ENCODE data around the gene TMEM158. TPM values are rescaled to one million over a fixed set of nuclear protein-coding genes. Genes with fewer than 3 reads are reported as not detected.

Gene TMEM158
- total RNA-seq, 6 donors from 2014 or later, result 0.76 to 3.8 (median 1.7) TPM; not detected in 3

GRCh38 chr3:45244356-45244755 lies 18.3 kb upstream of the TMEM158 start:
- Histone ChIP-seq H3K27me3 (no peaks in the 10 kb centered on the region), H3K9me3 (no peaks in the 10 kb centered on the region), H3K4me1 (no peaks in the 10 kb centered on the region), H3K27ac (no peak overlapping the region), H3K4me3 (no peak overlapping the region), H3K36me3 (no peaks in the 10 kb centered on the region)
- DNase-seq (no peak), ATAC-seq (ENCODE audit: low FRiP score in 2 of 2) (no peak)
- 69 to 73% methylated on average over 6 of the region's 6 CpGs for WGBS, 2 donors
- no peak for TF ChIP-seq POLR2AphosphoS5 (IDR thresholded peaks at IDR 0.05)
- TF ChIP-seq POLR2A (IDR thresholded peaks at IDR 0.05), result no peak
- no peak for TF ChIP-seq EP300 (IDR thresholded peaks at IDR 0.05)
- TF ChIP-seq CTCF (IDR thresholded peaks at IDR 0.05), result no peak

- ATAC-seq (ENCODE audit: low FRiP score in 2 of 2), result no peak
- Histone ChIP-seq H3K9me3 (no peaks in the 10 kb centered on the region), H3K4me3 (no peak overlapping the region), H3K27me3 (no peaks in the 10 kb centered on the region), H3K36me3 (no peaks in the 10 kb centered on the region), H3K27ac (no peak overlapping the region), H3K4me1 (no peaks in the 10 kb centered on the region)
- DNase-seq, result no peak
- WGBS, 2 donors, result 34 to 48% methylated on average over 3 of the region's 3 CpGs
- TF ChIP-seq CTCF (IDR thresholded peaks at IDR 0.05) (no peak), POLR2AphosphoS5 (IDR thresholded peaks at IDR 0.05) (no peak), POLR2A (IDR thresholded peaks at IDR 0.05) (no peak), EP300 (IDR thresholded peaks at IDR 0.05) (no peak)
Observed at GRCh38 chr3:45241206-45241605, 15.1 kb upstream of the TMEM158 start.

- DNase-seq, result no peak
- no peaks in the 10 kb centered on the region for H3K9me3 ChIP-seq
- no peak for ATAC-seq (ENCODE audit: low FRiP score in 2 of 2)
- H3K4me1 ChIP-seq, result no peaks in the 10 kb centered on the region
- no peaks in the 10 kb centered on the region for H3K27me3 ChIP-seq
- H3K4me3 ChIP-seq, result no peak overlapping the region
- no peak overlapping the region for H3K27ac ChIP-seq
- 83 to 86% methylated on average over 2 to 4 of the region's 4 CpGs for WGBS, 2 donors
- H3K36me3 ChIP-seq, result no peaks in the 10 kb centered on the region
- TF ChIP-seq POLR2A (IDR thresholded peaks at IDR 0.05), result no peak
- no peak for TF ChIP-seq CTCF (IDR thresholded peaks at IDR 0.05)
- no peak for TF ChIP-seq EP300 (IDR thresholded peaks at IDR 0.05)
- no peak for TF ChIP-seq POLR2AphosphoS5 (IDR thresholded peaks at IDR 0.05)
Observed at GRCh38 chr3:45240292-45240691, 14.2 kb upstream of the TMEM158 start.

- H3K27ac ChIP-seq, result no peak overlapping the region
- H3K27me3 ChIP-seq, result no peaks in the 10 kb centered on the region
- no peak overlapping the region for H3K4me3 ChIP-seq
- H3K36me3 ChIP-seq, result no peaks in the 10 kb centered on the region
- 66 to 77% methylated on average over 4 of the region's 4 CpGs for WGBS, 2 donors
- TF ChIP-seq EP300 (IDR thresholded peaks at IDR 0.05) (no peak), CTCF (IDR thresholded peaks at IDR 0.05) (no peak), POLR2A (IDR thresholded peaks at IDR 0.05) (no peak), POLR2AphosphoS5 (IDR thresholded peaks at IDR 0.05) (no peak)
- ATAC-seq (ENCODE audit: low FRiP score in 2 of 2) (no peak), DNase-seq (no peak)
- no peaks in the 10 kb centered on the region for H3K9me3 ChIP-seq
- no peaks in the 10 kb centered on the region for H3K4me1 ChIP-seq
Observed at GRCh38 chr3:45239254-45239653, 13.2 kb upstream of the TMEM158 start.

GRCh38 chr3:45236964-45237363 lies 10.9 kb upstream of the TMEM158 start:
- 74 to 83% methylated on average over 2 of the region's 2 CpGs for WGBS, 2 donors
- no peak for ATAC-seq (ENCODE audit: low FRiP score in 2 of 2)
- no peak for DNase-seq
- TF ChIP-seq EP300 (IDR thresholded peaks at IDR 0.05) (no peak), POLR2AphosphoS5 (IDR thresholded peaks at IDR 0.05) (no peak), POLR2A (IDR thresholded peaks at IDR 0.05) (no peak), CTCF (IDR thresholded peaks at IDR 0.05) (no peak)
- Histone ChIP-seq H3K9me3 (no peaks in the 10 kb centered on the region), H3K4me1 (no peaks in the 10 kb centered on the region), H3K27ac (no peak overlapping the region), H3K4me3 (no peak overlapping the region), H3K27me3 (no peaks in the 10 kb centered on the region), H3K36me3 (no peaks in the 10 kb centered on the region)
